Measurements from ENCODE around the gene LRRK1.

- TF ChIP-seq ZFX (IDR thresholded peaks at IDR 0.05) (no peak), CTCF (conservative IDR thresholded peaks at IDR 0.05) (peak; percentile 99)
Measured at GRCh38 chr15:101008158-101009139, 89.3 kb downstream of the LRRK1 start.

Data from C4-2B (cell line).